ENCODE results near the gene MMP25. TPM values are rescaled to one million over a fixed set of nuclear protein-coding genes. Genes with fewer than 3 reads are reported as not detected.
A peak's percentile ranks its signal among the peaks of the same experiment; 100 is the strongest.

The MMP25 gene, protein sequence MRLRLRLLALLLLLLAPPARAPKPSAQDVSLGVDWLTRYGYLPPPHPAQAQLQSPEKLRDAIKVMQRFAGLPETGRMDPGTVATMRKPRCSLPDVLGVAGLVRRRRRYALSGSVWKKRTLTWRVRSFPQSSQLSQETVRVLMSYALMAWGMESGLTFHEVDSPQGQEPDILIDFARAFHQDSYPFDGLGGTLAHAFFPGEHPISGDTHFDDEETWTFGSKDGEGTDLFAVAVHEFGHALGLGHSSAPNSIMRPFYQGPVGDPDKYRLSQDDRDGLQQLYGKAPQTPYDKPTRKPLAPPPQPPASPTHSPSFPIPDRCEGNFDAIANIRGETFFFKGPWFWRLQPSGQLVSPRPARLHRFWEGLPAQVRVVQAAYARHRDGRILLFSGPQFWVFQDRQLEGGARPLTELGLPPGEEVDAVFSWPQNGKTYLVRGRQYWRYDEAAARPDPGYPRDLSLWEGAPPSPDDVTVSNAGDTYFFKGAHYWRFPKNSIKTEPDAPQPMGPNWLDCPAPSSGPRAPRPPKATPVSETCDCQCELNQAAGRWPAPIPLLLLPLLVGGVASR
- 0.09 to 0.16 TPM (median 0.11 TPM) in 3 replicates for total RNA-seq

- Mint-ChIP-seq H3K4me1 (peaks cover 7% of the 10 kb centered on the region), H3K27ac (no peak within 1 kb of the TSS), H3K9me3 (no peaks in the 10 kb centered on the region), H3K4me3 (peak within 1 kb of the TSS; percentile 63), H3K27me3 (ENCODE audit: low read depth) (peaks cover 91% of the 10 kb centered on the region), H3K36me3 (no peaks in the 10 kb centered on the region)
- TF ChIP-seq, protein P1, sequence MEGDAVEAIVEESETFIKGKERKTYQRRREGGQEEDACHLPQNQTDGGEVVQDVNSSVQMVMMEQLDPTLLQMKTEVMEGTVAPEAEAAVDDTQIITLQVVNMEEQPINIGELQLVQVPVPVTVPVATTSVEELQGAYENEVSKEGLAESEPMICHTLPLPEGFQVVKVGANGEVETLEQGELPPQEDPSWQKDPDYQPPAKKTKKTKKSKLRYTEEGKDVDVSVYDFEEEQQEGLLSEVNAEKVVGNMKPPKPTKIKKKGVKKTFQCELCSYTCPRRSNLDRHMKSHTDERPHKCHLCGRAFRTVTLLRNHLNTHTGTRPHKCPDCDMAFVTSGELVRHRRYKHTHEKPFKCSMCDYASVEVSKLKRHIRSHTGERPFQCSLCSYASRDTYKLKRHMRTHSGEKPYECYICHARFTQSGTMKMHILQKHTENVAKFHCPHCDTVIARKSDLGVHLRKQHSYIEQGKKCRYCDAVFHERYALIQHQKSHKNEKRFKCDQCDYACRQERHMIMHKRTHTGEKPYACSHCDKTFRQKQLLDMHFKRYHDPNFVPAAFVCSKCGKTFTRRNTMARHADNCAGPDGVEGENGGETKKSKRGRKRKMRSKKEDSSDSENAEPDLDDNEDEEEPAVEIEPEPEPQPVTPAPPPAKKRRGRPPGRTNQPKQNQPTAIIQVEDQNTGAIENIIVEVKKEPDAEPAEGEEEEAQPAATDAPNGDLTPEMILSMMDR (IDR thresholded peaks at IDR 0.05; ENCODE audit: unreplicated experiment) = no peak
- DNase-seq (ENCODE audit: low spot score in 2 of 2, unreplicated experiment in 2 of 2) = no peak
These were observed at the start of gene MMP25 for GRCh38 chr16:3045758-3046640. Gene MMP25 (plus strand): TSS chr16:3046561. CDS start chr16:3046918, 357 bp downstream.

GRCh38 chr16:2999929-3000328 lies 46.4 kb upstream of the MMP25 start:
- H3K36me3 Mint-ChIP-seq = no peaks in the 10 kb centered on the region
- peaks cover 11% of the 10 kb centered on the region for H3K27me3 Mint-ChIP-seq (ENCODE audit: low read depth)
- TF ChIP-seq, protein P1 (IDR thresholded peaks at IDR 0.05; ENCODE audit: unreplicated experiment) = no peak
- no peak overlapping the region for H3K27ac Mint-ChIP-seq
- H3K9me3 Mint-ChIP-seq = no peaks in the 10 kb centered on the region
- no peak for DNase-seq (ENCODE audit: low spot score in 2 of 2, unreplicated experiment in 2 of 2)
- H3K4me3 Mint-ChIP-seq = no peak overlapping the region
- peaks cover 3% of the 10 kb centered on the region for H3K4me1 Mint-ChIP-seq

DNA sequence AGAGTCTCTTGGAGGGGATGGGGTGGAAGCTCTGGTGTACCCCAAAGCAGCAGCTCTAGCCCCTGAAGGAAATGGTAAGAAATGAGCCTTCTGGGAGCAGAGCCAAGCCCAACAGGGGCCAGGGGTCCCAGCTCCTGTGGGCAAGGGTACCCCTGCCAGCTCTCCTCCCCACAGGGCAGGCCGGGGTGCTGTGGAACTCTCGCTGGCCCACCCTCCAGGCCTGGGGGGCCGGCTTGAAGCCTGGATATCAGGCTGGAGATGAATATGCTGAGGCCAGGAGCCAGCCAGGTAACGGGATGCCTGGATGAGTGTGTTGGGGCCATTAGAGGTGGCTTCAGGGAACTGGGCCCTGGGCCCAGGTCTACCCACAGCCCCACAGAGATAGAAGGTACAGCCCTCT lies 45.8 kb upstream of the MMP25 start:
- TF ChIP-seq, protein P1 (IDR thresholded peaks at IDR 0.05; ENCODE audit: unreplicated experiment) = no peak
- H3K36me3 Mint-ChIP-seq = no peaks in the 10 kb centered on the region
- H3K4me1 Mint-ChIP-seq = peaks cover 4% of the 10 kb centered on the region

DNA sequence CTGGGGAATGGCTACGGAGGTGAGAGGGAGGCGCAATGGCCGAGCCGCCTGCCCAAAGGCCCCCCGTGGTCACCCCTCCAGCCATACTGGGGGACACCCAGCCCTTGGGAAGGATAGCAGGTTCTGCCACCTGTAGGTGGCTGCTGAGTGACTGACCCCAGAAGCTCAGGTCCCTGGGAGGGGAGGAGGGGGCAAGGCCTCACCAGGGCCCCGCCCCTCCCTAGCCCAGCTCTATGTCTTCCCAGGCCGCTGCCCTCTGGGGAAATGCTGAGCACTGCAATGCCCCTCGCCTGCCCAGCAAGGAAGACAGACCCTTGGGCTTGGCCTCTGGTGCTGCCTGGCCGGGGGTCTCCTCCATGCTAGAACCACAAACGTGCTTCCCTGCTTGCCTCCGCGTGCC lies 45.0 kb upstream of the MMP25 start:
- H3K9me3 Mint-ChIP-seq = no peaks in the 10 kb centered on the region

More for the DNA sequence above, 45.8 kb upstream of the MMP25 start:
- Mint-ChIP-seq H3K27me3 (ENCODE audit: low read depth) (peaks cover 14% of the 10 kb centered on the region), H3K4me3 (no peak overlapping the region), H3K9me3 (no peaks in the 10 kb centered on the region), H3K27ac (no peak overlapping the region)
- DNase-seq (ENCODE audit: low spot score in 2 of 2, unreplicated experiment in 2 of 2) = no peak

More for the DNA sequence above, 45.0 kb upstream of the MMP25 start:
- Mint-ChIP-seq H3K4me1 (peaks cover 7% of the 10 kb centered on the region), H3K27ac (no peak overlapping the region), H3K4me3 (no peak overlapping the region), H3K36me3 (no peaks in the 10 kb centered on the region), H3K27me3 (ENCODE audit: low read depth) (peaks cover 20% of the 10 kb centered on the region)
- DNase-seq (ENCODE audit: low spot score in 2 of 2, unreplicated experiment in 2 of 2) = no peak
- TF ChIP-seq, protein P1 (IDR thresholded peaks at IDR 0.05; ENCODE audit: unreplicated experiment) = no peak
